MM.1S (cell line): ENCODE measurements around the gene KCNQ1.

Source experiments
- DNase-seq: peaks from one replicate; pipeline ENCODE4 v3.0.0-alpha.2; 2015
- H2AFZ ChIP-seq: fragments of 300-600 bp; sonication (generic); 2 replicates; pipeline ENCODE4 v1.6.0; 2016; ENCODE audit warnings: antibody characterized with exemption, low read length
- H3F3A ChIP-seq: fragments of 300-600 bp; sonication (generic); 2 replicates; pipeline ENCODE4 v1.6.1; 2016; ENCODE audit warnings: mild to moderate bottlenecking, antibody characterized with exemption, low read length, moderate library complexity, mixed read lengths; ENCODE audit not compliant: insufficient read depth
- H3K27ac ChIP-seq: fragments of 300-600 bp; sonication (generic); 2 replicates; pipeline ENCODE4 v1.5.1; 2016; ENCODE audit warnings: mild to moderate bottlenecking, low read length
- H3K27me3 ChIP-seq: fragments of 300-600 bp; sonication (generic); replicated peaks from 2 replicates; pipeline ENCODE4 v1.6.0; 2016; ENCODE audit warnings: low read length; ENCODE audit not compliant: insufficient read depth
- H3K36me3 ChIP-seq: fragments of 300-600 bp; sonication (generic); replicated peaks from 2 replicates; pipeline ENCODE4 v1.6.1; 2016; ENCODE audit warnings: mild to moderate bottlenecking, low read length, mixed read lengths; ENCODE audit not compliant: insufficient read depth
- H3K4me1 ChIP-seq: fragments of 300-600 bp; sonication (generic); 2 replicates; pipeline ENCODE4 v1.6.1; 2016; ENCODE audit warnings: low read length, mixed read lengths
- H3K4me2 ChIP-seq: fragments of 300-600 bp; sonication (generic); 2 replicates; pipeline ENCODE4 v1.6.0; 2016; ENCODE audit warnings: low read depth, low read length
- H3K4me3 ChIP-seq: fragments of 300-600 bp; sonication (generic); 2 replicates; pipeline ENCODE4 v1.5.1; 2016; ENCODE audit warnings: low read length, mixed read lengths
- H3K79me2 ChIP-seq: fragments of 300-600 bp; sonication (generic); 2 replicates; pipeline ENCODE4 v1.6.1; 2016; ENCODE audit warnings: mixed run types, low read length, mixed read lengths
- H3K9ac ChIP-seq: fragments of 300-600 bp; sonication (generic); 2 replicates; pipeline ENCODE4 v1.6.1; 2016; ENCODE audit warnings: low read length, mixed read lengths
- H3K9me2 ChIP-seq: fragments of 300-600 bp; sonication (generic); replicated peaks from 2 replicates; pipeline ENCODE4 v1.6.1; 2016; ENCODE audit warnings: mild to moderate bottlenecking, low read length, mixed read lengths; ENCODE audit not compliant: insufficient read depth
- H3K9me3 ChIP-seq: fragments of 300-600 bp; sonication (generic); replicated peaks from 2 replicates; pipeline ENCODE4 v1.6.1; 2016; ENCODE audit warnings: mild to moderate bottlenecking, low read length, mixed read lengths; ENCODE audit not compliant: insufficient read depth
- H4K20me1 ChIP-seq: fragments of 300-600 bp; sonication (generic); 2 replicates; pipeline ENCODE4 v1.6.1; 2016; ENCODE audit warnings: mild to moderate bottlenecking, low read length, moderate library complexity, mixed read lengths; ENCODE audit not compliant: insufficient read depth
- CTCF ChIP-seq: fragments of 300-600 bp; sonication (generic); IDR thresholded peaks from 2 replicates; pipeline ENCODE4 v1.5.1; 2016; ENCODE audit warnings: antibody characterized with exemption, low read length, mixed read lengths
- EZH2 ChIP-seq: fragments of 300-600 bp; sonication (generic); optimal IDR thresholded peaks from 2 replicates; pipeline ENCODE3; 2017; ENCODE audit warnings: low read depth, mild to moderate bottlenecking, antibody characterized with exemption, low read length, mixed read lengths
- EZH2phosphoT487 ChIP-seq: fragments of 300-600 bp; sonication (generic); IDR thresholded peaks from 2 replicates; pipeline ENCODE4 v1.6.1; 2018; ENCODE audit warnings: antibody characterized with exemption, low read length

KCNQ1 gene

GRCh38 chr11:2886936-2887335 is 442.1 kb downstream of the KCNQ1 start:
- Histone ChIP-seq H3F3A (0 out of 2 replicates have a peak, but pooled peaks cover 10% of the 10 kb centered on the region), H2AFZ (no peak overlapping the region), H3K36me3 (no peaks in the 10 kb centered on the region), H3K4me3 (no peak overlapping the region), H3K9me3 (no peaks in the 10 kb centered on the region), H3K9me2 (no peaks in the 10 kb centered on the region), H3K27ac (no peak overlapping the region), H3K27me3 (peaks cover 19% of the 10 kb centered on the region), H3K9ac (no peak overlapping the region), H4K20me1 (no peaks in the 10 kb centered on the region), H3K4me1 (0 out of 2 replicates have a peak, but pooled peaks cover 3% of the 10 kb centered on the region), H3K4me2 (no peak overlapping the region), H3K79me2 (no peaks in the 10 kb centered on the region)
- no peak for DNase-seq
- no peak for TF ChIP-seq EZH2phosphoT487
- no peak for TF ChIP-seq CTCF
- no peak for TF ChIP-seq EZH2

- H3F3A ChIP-seq, result 0 out of 2 replicates have a peak, but pooled peaks cover 10% of the 10 kb centered on the region
- H3K27me3 ChIP-seq, result peaks cover 19% of the 10 kb centered on the region
- H3K4me3 ChIP-seq, result no peak overlapping the region
Observed at GRCh38 chr11:2887515-2888195, 442.8 kb downstream of the KCNQ1 start.

GRCh38 chr11:2888266-2888968 is 443.6 kb downstream of the KCNQ1 start:
- peak; percentile 80 for DNase-seq
- no peaks in the 10 kb centered on the region for H3K36me3 ChIP-seq
- no peak overlapping the region; the same call in 1 of the 2 replicates for H3K4me2 ChIP-seq
- H3F3A ChIP-seq, result 0 out of 2 replicates have a peak, but pooled peaks cover 3% of the 10 kb centered on the region
- 0 out of 2 replicates have a peak, but pooled peaks cover 3% of the 10 kb centered on the region for H3K4me1 ChIP-seq
- TF ChIP-seq CTCF (peak; percentile 98), EZH2 (no peak), EZH2phosphoT487 (no peak)
- H3K27ac ChIP-seq, result no peak overlapping the region
- no peak overlapping the region for H3K9ac ChIP-seq
- no peaks in the 10 kb centered on the region for H3K9me3 ChIP-seq
- no peaks in the 10 kb centered on the region for H4K20me1 ChIP-seq
- no peaks in the 10 kb centered on the region for H3K9me2 ChIP-seq
- H3K27me3 ChIP-seq, result peaks cover 17% of the 10 kb centered on the region
- no peaks in the 10 kb centered on the region for H3K79me2 ChIP-seq
- H2AFZ ChIP-seq, result no peak overlapping the region
- H3K4me3 ChIP-seq, result no peak overlapping the region

More at GRCh38 chr11:2887515-2888195, 442.8 kb downstream of the KCNQ1 start:
- Histone ChIP-seq H4K20me1 (no peaks in the 10 kb centered on the region), H3K4me2 (no peak overlapping the region; the same call in 1 of the 2 replicates), H3K36me3 (no peaks in the 10 kb centered on the region), H3K9me3 (no peaks in the 10 kb centered on the region), H3K9ac (no peak overlapping the region), H3K4me1 (0 out of 2 replicates have a peak, but pooled peaks cover 3% of the 10 kb centered on the region), H2AFZ (no peak overlapping the region), H3K27ac (no peak overlapping the region), H3K9me2 (no peaks in the 10 kb centered on the region), H3K79me2 (no peaks in the 10 kb centered on the region)
- DNase-seq, result no peak
- no peak for TF ChIP-seq EZH2phosphoT487
- no peak for TF ChIP-seq EZH2
- no peak for TF ChIP-seq CTCF
